OCI-LY1 (cell line): ENCODE results near the gene RAB12.

Source experiments
- EZH2 ChIP-seq: fragments of 200-600 bp; sonication (generic), shearing (Covaris generic); IDR thresholded peaks from 2 replicates; pipeline ENCODE4 v1.8.0; 2017; ENCODE audit warnings: borderline replicate concordance, mixed run types, mild to moderate bottlenecking, antibody characterized with exemption, low read length, moderate library complexity, mixed read lengths
- TF ChIP-seq, protein P1 (sequence below): fragments of 200-600 bp; sonication (generic), shearing (Covaris generic); IDR thresholded peaks from 2 replicates; pipeline ENCODE4 v1.5.1; 2017; ENCODE audit warnings: mild to moderate bottlenecking, antibody characterized with exemption, low read length, moderate library complexity, mixed read lengths

DNA sequence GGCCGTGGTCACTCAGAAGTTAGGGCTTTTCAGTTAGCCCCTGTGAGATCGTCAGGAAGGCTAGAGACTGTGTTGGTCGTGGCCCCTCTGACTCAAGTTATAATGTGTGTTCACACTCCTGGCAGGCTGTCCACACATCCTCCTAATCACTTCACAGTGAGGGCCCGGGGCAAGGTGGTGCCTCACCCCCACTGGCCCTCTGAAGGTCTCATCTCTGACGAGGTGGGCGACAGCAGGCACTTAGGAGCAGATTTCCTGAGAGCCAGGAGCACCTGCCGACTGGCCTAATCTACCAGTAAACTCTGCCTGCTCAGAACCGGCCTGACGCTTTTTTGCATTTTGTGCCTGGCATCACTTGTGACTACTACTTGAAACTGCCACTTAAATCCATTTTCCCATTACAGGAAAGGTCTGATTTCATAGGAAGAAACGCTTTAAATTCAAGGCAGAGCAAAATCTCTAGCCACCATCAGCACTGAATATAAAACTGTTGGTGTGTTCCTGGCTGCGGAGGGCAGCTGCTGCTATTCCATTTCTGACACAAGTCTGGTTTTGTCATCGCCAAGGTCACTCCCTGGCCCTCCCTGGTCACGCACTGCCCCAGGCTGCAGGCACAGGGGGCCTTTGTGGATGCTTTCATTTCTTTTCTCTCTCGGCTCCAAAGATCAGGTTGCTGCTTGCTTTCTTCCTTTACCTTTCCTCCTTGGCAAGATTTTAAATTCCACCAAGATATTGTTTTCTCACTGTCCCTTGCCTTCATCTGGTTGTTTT is 48.0 kb downstream of the RAB12 start:
- TF ChIP-seq, protein P1, sequence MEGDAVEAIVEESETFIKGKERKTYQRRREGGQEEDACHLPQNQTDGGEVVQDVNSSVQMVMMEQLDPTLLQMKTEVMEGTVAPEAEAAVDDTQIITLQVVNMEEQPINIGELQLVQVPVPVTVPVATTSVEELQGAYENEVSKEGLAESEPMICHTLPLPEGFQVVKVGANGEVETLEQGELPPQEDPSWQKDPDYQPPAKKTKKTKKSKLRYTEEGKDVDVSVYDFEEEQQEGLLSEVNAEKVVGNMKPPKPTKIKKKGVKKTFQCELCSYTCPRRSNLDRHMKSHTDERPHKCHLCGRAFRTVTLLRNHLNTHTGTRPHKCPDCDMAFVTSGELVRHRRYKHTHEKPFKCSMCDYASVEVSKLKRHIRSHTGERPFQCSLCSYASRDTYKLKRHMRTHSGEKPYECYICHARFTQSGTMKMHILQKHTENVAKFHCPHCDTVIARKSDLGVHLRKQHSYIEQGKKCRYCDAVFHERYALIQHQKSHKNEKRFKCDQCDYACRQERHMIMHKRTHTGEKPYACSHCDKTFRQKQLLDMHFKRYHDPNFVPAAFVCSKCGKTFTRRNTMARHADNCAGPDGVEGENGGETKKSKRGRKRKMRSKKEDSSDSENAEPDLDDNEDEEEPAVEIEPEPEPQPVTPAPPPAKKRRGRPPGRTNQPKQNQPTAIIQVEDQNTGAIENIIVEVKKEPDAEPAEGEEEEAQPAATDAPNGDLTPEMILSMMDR, result no peak
- TF ChIP-seq EZH2, result no peak
